Eye (tissue), 1 donor: ENCODE data around the gene POP7.
A peak's percentile ranks its signal among the peaks of the same experiment; 100 is the strongest.
"Not testable (repeated sequence)": the region's sequence is repeated elsewhere in the genome, so short reads cannot be mapped to it uniquely, and the experiment has no call there.

Experiments used
- DNase-seq: peaks from one replicate; pipeline ENCODE4 v3.0.0-alpha.2; 2015

The POP7 gene

DNA sequence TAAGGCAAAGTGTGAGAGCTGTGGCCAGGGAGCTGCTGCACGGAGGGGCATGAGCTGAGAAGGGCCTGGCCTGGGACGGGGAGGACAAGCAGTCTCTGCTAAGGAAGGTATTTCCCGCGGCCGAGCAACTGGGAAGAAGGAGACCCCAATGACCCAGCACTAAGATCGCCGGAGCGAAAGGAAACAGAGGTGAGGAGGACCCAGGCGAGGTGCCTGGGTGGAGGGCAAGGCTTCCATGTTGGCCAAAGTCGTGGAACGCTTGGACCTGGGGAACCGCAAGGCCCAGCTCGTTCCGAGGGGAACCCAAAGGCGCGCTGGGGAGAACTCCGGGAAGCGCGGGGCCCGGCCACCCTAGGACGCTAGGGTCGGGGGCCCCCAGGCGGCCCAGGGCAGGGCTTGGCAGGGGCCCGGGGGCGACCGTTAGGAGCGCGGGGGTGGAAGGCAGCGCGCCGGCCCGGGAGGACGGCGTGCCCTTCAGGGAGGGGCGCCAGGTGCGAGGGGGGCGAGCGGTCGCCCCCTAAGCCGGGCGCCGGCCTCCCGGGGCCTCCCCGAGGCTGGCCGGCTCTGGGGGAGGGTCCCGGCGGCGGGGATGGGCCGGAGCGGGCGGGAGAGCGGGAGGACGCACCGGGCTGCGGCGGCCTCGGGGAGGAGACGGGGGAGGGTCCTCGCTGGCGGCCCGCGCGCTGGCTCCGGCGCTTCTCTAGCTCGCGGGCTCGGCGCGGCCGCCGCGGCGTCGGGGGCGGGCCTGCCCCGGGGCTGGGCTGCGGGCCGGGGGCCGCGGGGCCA lies 12.4 kb upstream of the POP7 start:
- no peak for DNase-seq

DNA sequence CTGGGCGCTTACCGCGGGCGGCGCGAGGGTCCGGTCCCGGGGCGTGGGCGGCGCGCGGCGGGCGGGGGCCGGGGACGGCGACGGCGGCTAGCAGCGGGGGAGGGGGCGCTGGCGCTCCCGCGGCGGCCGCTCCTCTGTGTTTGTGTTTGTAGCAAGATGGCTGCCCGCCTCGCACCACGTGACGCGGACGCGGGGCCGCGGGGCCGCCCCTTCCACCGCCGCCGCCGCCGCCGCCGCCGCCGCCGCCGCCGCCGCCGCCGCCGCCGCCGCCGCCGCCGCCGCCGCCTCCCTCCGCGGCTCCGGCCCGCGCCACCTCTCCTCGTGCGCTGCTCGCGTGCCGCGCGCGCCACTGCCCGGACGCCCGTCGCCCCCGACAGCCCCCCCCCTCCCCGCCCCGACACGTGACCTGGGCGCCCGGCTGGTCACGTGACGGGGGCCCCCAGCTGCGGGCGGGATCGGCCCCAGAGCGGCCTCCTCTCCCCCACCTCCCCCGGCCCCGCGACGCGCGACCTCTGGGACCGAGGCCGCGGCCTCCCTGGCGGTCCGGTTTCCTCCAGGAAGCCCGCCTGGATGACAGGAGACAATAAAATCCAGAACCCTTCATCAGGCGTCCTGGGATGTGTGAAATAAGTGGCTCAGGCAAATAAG lies 11.7 kb upstream of the POP7 start, which contains the start of gene GIGYF1:
TSS of gene GIGYF1 (minus strand) at position 153 of the 648 bp plus-strand sequence. CDS start 6,012 bp downstream, outside the sequence.
- peak; percentile 78 for DNase-seq

DNA sequence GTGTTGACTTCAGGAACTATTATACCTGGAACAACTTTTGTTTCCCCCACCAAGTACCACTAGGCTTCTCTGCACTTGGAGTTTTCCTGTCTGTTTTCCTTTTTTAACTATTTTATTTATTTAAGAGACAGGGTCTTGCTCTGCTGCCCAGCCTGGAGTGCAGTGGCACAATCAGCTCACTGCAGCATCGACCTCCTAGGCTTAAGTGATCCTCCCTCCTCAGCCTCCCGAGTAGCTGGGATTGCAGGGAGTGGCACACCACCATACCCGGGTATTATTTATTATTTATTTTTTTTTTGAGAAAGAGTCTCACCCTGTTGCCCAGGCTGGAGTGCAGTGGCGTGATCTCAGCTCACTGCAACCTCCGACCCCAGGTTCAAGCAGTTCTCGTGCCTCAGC lies 9.8 kb upstream of the POP7 start:
- DNase-seq, result no peak

DNA sequence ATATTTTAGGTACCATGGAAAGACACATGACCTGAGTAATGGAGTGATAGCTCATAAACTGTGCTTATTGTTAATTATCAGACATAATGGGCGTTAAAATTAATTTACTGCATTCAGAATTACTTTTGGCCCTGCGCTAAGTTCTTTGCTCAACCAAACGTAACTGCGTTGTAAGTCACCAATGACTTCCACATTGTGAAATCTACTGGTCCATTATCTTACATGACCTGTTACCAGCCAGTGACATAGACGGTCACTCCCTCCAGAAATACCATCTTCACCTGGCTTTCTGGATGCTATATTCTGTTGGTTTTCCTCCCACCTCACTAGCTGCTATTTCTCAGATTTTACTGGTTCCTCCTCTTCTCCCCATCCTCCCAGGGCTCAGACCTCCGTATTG lies 6.9 kb upstream of the POP7 start:
- no peak for DNase-seq

DNA sequence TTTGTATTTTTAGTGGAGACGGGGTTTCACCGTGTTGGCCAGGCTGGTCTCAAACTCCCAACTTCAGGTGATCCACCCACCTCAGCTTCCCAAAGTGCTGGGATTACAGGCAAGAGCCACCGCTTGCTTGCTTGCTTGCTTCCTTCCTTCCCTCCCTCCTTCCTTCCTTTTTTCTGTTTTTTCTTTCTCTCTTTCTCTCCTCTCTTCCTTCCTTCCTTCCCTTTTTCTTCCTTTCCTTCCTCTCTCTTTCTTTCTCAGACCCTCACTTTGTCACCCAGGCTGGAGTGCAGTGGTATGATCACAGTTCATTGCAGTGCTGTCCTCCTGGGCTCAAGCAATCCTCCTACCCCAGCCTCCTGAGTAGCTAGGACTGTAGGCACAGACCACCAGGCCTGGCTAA lies 4.8 kb upstream of the POP7 start:
- not testable (repeated sequence) for DNase-seq

DNA sequence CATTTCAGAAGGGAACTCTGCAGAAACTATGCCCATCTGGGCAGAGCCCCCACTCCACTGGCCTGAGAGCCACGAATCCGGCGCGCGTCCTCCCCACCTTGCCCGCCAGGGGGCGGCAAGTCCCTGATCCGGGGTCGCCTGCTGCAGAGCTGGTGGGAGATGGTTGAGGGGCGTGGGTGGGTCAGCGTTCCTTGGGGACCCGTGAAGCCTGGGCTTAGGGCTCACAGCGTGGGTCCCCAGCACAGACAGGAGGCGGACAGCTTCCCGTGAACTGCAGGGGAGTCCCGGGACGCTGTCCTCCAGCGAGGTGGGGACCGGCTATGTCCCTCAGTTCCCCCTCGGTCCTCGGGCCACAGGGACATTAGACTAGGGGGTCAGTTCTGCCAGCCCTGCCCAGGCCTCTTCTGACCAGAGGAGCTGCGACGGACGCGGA lies 585 bp upstream of the POP7 start:
- DNase-seq, result peak; percentile 93

DNA sequence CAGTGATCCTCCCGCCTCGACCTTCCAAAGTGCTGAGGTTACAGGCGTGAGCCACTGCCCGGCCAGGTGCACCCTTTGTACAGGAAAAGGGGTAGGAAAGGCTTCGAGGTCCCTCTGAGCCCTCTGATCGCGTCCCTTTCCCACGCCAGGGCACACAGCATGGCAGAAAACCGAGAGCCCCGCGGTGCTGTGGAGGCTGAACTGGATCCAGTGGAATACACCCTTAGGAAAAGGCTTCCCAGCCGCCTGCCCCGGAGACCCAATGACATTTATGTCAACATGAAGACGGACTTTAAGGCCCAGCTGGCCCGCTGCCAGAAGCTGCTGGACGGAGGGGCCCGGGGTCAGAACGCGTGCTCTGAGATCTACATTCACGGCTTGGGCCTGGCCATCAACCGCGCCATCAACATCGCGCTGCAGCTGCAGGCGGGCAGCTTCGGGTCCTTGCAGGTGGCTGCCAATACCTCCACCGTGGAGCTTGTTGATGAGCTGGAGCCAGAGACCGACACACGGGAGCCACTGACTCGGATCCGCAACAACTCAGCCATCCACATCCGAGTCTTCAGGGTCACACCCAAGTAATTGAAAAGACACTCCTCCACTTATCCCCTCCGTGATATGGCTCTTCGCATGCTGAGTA lies 871 bp downstream of the POP7 start:
- DNase-seq, result no peak

DNA sequence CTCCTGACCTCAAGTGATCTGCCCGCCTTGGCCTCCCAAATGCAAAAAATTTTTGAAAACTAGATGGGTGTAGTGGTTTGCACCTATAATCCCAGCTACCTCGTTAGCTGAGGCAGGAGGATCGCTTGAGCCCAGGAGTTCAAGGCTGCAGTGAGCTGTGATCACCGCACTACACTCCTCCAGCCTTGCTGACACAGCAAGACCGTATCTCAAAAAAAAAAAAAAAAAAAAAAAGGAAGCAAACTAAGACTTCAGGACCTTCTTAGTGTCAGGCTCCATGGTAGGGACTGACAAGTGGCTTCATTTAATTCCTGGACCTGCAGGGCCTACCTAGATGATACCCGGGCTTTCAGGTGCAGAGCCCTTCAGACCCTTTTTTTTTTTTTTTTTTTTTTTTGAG lies 2.5 kb downstream of the POP7 start:
- DNase-seq, result no peak

DNA sequence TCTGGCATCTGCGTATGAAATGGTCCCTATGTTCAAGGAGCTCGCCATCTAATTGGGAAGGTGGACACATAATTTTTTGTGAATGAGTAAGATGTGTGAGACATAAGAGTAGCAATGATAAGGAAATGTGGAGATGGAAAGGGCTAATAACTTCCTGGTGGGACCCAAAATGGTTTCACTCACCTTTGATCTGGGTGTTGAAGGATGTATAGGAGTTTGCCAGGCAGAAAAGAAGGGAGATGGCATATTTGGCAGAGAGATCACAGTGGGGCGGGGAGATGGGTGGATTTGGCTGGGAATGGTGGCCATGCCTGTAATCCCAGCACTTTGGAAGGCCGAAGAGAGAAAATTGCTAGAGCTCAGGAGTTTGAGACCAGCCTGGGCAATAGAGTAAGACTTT lies 4.5 kb downstream of the POP7 start:
- no peak for DNase-seq

DNA sequence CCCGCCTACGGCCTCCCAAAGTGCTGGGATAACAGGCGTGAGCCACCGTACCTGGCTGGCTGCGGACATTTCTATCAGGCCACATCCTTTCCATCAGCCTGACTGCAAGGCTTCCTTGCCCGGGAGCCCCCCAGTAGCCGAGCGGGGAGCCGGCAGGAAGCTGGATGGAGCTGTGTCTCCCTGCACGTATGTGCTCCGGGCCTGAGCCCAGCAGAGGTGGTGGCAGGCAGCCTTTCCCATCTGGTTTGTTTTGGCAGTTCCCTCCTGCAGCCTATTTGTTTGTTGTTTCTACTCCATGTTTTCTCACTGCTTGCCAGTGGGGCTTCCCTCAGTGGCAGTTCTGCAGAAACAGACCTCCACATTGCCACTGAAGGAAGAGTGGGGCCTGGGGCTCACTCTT lies 5.4 kb downstream of the POP7 start:
- no peak for DNase-seq

DNA sequence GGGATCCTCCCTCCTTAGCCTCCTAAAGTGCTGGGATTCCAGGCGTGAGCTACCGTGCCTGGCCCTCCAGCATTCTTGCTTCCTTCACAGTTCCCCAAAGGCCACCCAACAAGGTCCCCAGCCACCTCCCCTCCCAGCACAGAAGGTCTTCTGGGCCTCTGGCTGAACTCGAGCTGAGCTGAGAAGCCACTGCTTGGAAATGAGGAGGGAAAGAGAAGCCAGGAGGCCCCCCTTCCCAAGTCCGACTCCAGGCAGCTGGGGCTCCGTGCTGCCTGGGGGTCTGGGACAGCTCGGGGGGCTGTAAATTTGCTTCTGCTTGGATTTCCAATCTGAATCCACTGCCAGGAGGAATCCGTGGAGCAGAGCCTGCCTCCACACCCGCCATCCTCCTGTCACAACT lies 8.8 kb downstream of the POP7 start:
- DNase-seq, result no peak

DNA sequence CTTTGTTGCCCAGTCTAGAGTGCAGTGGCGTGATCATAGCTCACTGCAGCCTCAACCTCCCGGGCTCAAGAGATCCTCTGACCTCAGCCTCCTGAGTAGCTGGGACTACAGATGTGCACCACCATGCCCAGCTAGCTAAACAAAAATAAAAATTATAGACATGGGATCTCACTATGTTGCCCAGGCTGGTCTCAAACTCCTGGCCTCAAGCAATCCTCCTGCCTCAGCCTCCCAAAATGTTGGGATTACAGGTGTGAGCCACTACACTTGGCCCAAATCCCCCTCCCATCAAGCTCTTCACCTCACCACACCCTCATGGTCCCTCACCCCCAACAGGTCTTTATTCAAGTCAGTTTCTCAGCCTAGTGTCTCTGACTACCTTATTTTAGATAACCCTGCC lies 11.2 kb downstream of the POP7 start:
- not testable (repeated sequence) for DNase-seq

DNA sequence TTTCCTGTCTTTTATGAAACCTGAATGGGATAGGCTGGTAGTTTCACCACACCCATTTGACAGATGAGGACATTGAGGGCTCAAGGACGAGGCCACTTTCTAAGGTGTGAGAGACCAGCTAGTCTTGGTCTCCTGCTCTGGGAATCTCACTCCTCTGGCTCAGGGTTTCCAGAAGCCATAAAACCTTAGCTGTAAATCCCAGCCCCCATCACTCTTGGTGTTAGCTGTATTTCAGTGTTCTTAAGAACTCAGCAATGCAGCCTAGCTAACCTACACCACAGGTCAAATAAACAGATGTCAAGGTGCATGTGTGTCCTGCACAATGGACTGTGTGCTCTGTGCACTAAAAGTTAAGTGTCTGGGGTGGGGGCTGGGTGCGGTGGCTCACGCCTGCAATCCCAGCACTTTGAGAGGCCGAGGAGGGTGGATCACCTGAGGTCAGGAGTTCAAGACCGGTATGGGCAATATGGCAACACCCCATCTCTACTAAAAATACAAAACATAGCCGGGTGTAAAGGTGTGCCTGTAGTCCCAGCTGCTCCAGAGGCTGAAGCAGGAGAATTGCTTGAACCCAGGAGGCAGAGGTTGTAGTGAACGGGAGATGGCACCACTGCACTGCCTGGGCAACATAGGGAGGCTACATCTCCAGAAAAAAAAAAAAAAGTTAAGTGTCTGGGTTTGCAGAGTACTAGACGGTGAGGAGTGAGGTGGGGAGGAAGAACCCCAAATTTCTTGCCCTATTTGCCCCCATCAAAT lies 13.8 kb downstream of the POP7 start:
- DNase-seq, result peak; percentile 21

DNA sequence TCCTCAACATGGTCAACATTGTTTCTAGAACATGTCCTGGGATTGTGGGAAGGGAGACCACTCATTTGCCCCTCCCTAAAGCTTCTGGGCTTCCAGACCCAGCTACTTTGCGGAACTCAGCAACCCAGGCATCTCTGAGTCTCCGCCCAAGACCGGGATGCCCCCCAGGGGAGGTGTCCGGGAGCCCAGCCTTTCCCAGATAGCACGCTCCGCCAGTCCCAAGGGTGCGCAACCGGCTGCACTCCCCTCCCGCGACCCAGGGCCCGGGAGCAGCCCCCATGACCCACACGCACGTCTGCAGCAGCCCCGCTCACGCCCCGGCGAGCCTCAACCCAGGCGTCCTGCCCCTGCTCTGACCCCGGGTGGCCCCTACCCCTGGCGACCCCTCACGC lies 14.4 kb downstream of the POP7 start, which contains the start of gene EPO:
TSS of gene EPO (plus strand) at position 190 of the 392 bp plus-strand sequence. CDS start 513 bp downstream, outside the sequence.
- peak; percentile 28 for DNase-seq

DNA sequence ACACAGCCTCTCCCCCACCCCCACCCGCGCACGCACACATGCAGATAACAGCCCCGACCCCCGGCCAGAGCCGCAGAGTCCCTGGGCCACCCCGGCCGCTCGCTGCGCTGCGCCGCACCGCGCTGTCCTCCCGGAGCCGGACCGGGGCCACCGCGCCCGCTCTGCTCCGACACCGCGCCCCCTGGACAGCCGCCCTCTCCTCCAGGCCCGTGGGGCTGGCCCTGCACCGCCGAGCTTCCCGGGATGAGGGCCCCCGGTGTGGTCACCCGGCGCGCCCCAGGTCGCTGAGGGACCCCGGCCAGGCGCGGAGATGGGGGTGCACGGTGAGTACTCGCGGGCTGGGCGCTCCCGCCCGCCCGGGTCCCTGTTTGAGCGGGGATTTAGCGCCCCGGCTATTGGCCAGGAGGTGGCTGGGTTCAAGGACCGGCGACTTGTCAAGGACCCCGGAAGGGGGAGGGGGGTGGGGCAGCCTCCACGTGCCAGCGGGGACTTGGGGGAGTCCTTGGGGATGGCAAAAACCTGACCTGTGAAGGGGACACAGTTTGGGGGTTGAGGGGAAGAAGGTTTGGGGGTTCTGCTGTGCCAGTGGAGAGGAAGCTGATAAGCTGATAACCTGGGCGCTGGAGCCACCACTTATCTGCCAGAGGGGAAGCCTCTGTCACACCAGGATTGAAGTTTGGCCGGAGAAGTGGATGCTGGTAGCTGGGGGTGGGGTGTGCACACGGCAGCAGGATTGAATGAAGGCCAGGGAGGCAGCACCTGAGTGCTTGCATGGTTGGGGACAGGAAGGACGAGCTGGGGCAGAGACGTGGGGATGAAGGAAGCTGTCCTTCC lies 15.0 kb downstream of the POP7 start:
- peak; percentile 21 for DNase-seq

DNA sequence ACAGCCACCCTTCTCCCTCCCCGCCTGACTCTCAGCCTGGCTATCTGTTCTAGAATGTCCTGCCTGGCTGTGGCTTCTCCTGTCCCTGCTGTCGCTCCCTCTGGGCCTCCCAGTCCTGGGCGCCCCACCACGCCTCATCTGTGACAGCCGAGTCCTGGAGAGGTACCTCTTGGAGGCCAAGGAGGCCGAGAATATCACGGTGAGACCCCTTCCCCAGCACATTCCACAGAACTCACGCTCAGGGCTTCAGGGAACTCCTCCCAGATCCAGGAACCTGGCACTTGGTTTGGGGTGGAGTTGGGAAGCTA lies 15.5 kb downstream of the POP7 start:
- no peak for DNase-seq

DNA sequence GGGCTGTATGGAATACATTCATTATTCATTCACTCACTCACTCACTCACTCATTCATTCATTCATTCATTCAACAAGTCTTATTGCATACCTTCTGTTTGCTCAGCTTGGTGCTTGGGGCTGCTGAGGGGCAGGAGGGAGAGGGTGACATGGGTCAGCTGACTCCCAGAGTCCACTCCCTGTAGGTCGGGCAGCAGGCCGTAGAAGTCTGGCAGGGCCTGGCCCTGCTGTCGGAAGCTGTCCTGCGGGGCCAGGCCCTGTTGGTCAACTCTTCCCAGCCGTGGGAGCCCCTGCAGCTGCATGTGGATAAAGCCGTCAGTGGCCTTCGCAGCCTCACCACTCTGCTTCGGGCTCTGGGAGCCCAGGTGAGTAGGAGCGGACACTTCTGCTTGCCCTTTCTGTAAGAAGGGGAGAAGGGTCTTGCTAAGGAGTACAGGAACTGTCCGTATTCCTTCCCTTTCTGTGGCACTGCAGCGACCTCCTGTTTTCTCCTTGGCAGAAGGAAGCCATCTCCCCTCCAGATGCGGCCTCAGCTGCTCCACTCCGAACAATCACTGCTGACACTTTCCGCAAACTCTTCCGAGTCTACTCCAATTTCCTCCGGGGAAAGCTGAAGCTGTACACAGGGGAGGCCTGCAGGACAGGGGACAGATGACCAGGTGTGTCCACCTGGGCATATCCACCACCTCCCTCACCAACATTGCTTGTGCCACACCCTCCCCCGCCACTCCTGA lies 16.7 kb downstream of the POP7 start:
- DNase-seq, result no peak

DNA sequence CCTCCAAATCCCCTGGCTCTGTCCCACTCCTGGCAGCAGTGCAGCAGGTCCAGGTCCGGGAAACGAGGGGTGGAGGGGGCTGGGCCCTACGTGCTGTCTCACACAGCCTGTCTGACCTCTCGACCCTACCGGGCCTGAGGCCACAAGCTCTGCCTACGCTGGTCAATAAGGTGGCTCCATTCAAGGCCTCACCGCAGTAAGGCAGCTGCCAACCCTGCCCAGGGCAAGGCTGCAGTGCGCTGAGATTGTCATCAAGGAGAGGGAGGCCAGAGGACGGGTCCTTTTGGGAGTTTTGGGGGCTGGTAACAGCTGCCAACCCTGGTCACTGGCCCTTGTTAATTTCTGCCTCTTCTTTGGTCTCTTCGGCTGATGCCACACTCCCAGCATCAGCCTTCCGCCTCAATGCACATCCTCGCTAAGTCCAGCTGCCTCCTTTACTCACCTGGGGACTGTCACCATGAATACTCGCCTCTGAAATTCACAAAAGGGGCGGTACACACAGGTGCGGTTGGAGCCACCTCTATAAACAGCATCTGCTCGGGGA lies 17.9 kb downstream of the POP7 start:
- DNase-seq, result peak; percentile 21

DNA sequence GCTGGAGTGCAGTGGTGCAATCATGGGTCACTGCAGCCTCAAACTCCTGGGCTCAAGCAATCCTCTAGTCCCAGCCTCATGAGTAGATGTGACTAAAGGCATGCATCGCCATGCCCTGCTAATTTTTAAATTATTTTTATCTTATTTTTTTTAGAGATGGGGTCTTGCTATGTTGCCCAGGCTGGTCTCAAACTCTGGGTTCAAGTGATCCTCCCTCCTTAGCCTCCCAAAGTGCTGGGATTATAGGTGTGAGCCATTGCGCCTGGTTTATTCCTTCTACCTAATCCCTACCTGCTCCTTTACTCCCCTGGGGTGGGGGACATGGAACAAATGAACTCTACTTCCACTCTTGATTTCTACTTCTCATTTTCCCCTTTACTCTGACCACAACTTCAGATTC lies 18.4 kb downstream of the POP7 start:
- not testable (repeated sequence) for DNase-seq

DNA sequence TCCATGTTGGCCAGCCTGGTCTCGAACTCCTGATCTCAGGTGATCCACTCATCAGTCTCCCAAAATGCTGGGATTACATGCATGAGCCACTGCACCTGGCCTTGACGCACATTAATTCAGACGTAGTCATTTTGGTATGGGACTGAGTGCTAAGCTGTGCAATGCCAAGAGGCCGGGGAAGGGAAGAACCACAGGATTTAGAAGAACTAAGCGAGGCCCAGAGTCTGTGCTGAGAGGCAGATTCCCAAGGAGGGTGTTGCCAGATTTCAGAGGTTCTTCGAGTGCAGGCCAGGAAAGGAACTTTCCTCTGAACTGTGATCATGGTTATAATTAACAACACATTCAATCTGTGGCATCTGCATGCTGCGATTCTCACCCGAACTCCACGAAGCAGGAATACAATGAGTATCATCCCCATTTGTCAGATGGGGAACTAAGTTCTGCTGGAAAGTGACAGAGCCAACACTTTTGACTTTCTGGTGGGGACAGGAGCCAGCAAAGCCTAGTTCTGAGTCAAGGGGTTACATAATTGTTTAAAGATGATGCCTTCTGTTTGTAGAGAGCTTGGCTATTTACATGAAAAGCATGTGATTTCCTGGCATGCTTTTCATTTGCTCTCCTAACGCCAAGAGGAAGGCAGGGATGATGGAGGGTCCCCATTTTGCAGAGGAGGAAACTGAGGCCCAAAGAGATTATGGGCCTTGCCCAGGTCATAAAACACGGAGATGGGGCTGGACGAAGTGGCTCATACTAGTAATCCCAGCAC lies 21.3 kb downstream of the POP7 start:
- DNase-seq, result peak; percentile 49
